Daoy (cell line): Measurements from ENCODE around the gene ASB16. TPM values are rescaled to one million over a fixed set of nuclear protein-coding genes. Genes with fewer than 3 reads are reported as not detected.

Source experiments
- DNase-seq: peaks from one replicate; pipeline ENCODE4 v3.0.0-alpha.2; 2015; ENCODE audit warnings: low read depth
- total RNA-seq: library from RNA; depleted of rRNA; stranded (reverse); fragments of >200 nt; shearing (Covaris generic); gene quantifications from 2 replicates; pipeline ENCODE4 v1.2.3, GENCODE V29; 2014; rRNA removed

ASB16 gene
- total RNA-seq, 1 experiment from 2014 or later, result not detected

GRCh38 chr17:44221862-44222111 is 51.3 kb downstream of the ASB16 start:
- DNase-seq, result no peak

GRCh38 chr17:44222112-44222869 is 51.8 kb downstream of the ASB16 start:
- DNase-seq, result peak; percentile 74

GRCh38 chr17:44223541-44224071 is 53.1 kb downstream of the ASB16 start:
- DNase-seq, result peak; percentile 27

Other genes starting within 250 kb of the ASB16 start
- gene PPY, start 228.2 kb upstream of the ASB16 start, total RNA-seq, result not detected in 2 replicates
- not detected in 2 replicates for gene PYY, start 216.8 kb upstream of the ASB16 start, total RNA-seq
- 0.09 and 1.1 TPM in 2 replicates for gene NAGS, start 166.1 kb upstream of the ASB16 start, total RNA-seq
- 27.9 and 31.9 TPM in 2 replicates for gene TMEM101, start 155.7 kb upstream of the ASB16 start, total RNA-seq
- 41.0 and 42.6 TPM in 2 replicates for gene LSM12, start 104.0 kb upstream of the ASB16 start, total RNA-seq
- gene G6PC3, start 100.0 kb upstream of the ASB16 start, total RNA-seq, result 22.6 and 30.1 TPM in 2 replicates
- gene HDAC5, start 47.1 kb upstream of the ASB16 start, total RNA-seq, result 24.0 and 33.1 TPM in 2 replicates
- 4.3 and 7.9 TPM in 2 replicates for gene HROB, start 28.8 kb upstream of the ASB16 start, total RNA-seq
- 7.0 and 9.2 TPM in 2 replicates for gene TMUB2, start 16.3 kb downstream of the ASB16 start, total RNA-seq
- 23.6 and 41.2 TPM in 2 replicates for gene ATXN7L3, start 29.2 kb downstream of the ASB16 start, total RNA-seq
- 57.9 and 74.4 TPM in 2 replicates for gene UBTF, start 49.0 kb downstream of the ASB16 start, total RNA-seq
- gene SLC4A1, start 97.4 kb downstream of the ASB16 start, total RNA-seq, result not detected in 2 replicates
- gene RUNDC3A, start 137.9 kb downstream of the ASB16 start, total RNA-seq, result 0.69 TPM in 1 of 2 replicates, not detected in the other
- 65.6 and 89.0 TPM in 2 replicates for gene SLC25A39, start 154.1 kb downstream of the ASB16 start, total RNA-seq
- gene GRN, start 174.6 kb downstream of the ASB16 start, total RNA-seq, result 63.0 and 84.5 TPM in 2 replicates
- gene FAM171A2, start 193.1 kb downstream of the ASB16 start, total RNA-seq, result 3.0 and 3.4 TPM in 2 replicates
- gene ITGA2B, start 218.9 kb downstream of the ASB16 start, total RNA-seq, result 0.46 TPM in 1 of 2 replicates, not detected in the other